Stimulated activated naive CD8-positive, alpha-beta T cell treated with anti-CD3 and anti-CD28 coated beads, Interleukin-15, Interleukin-2, amounts not matched to agents 100 ng/mL and 50 ng/mL, for 24 hours (primary cell): Measurements from ENCODE around the gene APBA2.

Source experiments
- H3K27ac Mint-ChIP-seq: one replicate; pipeline ENCODE4 v1.8.0; 2021; ENCODE audit warnings: mild to moderate bottlenecking, mixed read lengths
- H3K27me3 Mint-ChIP-seq: one replicate; pipeline ENCODE4 v1.8.0; 2021; ENCODE audit warnings: mixed read lengths
- H3K36me3 Mint-ChIP-seq: one replicate; pipeline ENCODE4 v1.8.0; 2021; ENCODE audit warnings: low read depth, mixed read lengths
- H3K4me1 Mint-ChIP-seq: one replicate; pipeline ENCODE4 v1.8.0; 2021; ENCODE audit warnings: low read depth, mixed read lengths
- H3K4me3 Mint-ChIP-seq: one replicate; pipeline ENCODE4 v1.8.0; 2021; ENCODE audit warnings: mild to moderate bottlenecking, mixed read lengths
- H3K9me3 Mint-ChIP-seq: one replicate; pipeline ENCODE4 v1.8.0; 2021; ENCODE audit warnings: mixed read lengths

APBA2 gene

GRCh38 chr15:28899061-28899738, 13.4 kb downstream of the APBA2 start:
- no peaks in the 10 kb centered on the region for H3K27me3 Mint-ChIP-seq
- H3K9me3 Mint-ChIP-seq = no peaks in the 10 kb centered on the region
- peaks cover 84% of the 10 kb centered on the region for H3K4me1 Mint-ChIP-seq
- H3K27ac Mint-ChIP-seq = peak overlapping the region; percentile 82
- H3K36me3 Mint-ChIP-seq = peaks cover 8% of the 10 kb centered on the region
- H3K4me3 Mint-ChIP-seq = no peak overlapping the region

GRCh38 chr15:28900041-28900891, 14.5 kb downstream of the APBA2 start:
- peaks cover 8% of the 10 kb centered on the region for H3K36me3 Mint-ChIP-seq
- H3K27ac Mint-ChIP-seq = peak overlapping the region; percentile 82
- H3K4me3 Mint-ChIP-seq = peak overlapping the region; percentile 25
- no peaks in the 10 kb centered on the region for H3K9me3 Mint-ChIP-seq
- H3K4me1 Mint-ChIP-seq = peaks cover 92% of the 10 kb centered on the region
- H3K27me3 Mint-ChIP-seq = no peaks in the 10 kb centered on the region

GRCh38 chr15:28900892-28901586, 15.3 kb downstream of the APBA2 start:
- Mint-ChIP-seq H3K36me3 (peaks cover 8% of the 10 kb centered on the region), H3K4me3 (no peak overlapping the region), H3K4me1 (peaks cover 94% of the 10 kb centered on the region), H3K9me3 (no peaks in the 10 kb centered on the region), H3K27me3 (no peaks in the 10 kb centered on the region), H3K27ac (peak overlapping the region; percentile 82)

GRCh38 chr15:28901587-28901980, 15.8 kb downstream of the APBA2 start:
- no peak overlapping the region for H3K4me3 Mint-ChIP-seq
- no peaks in the 10 kb centered on the region for H3K9me3 Mint-ChIP-seq
- H3K27ac Mint-ChIP-seq = peak overlapping the region; percentile 37
- H3K27me3 Mint-ChIP-seq = no peaks in the 10 kb centered on the region
- peaks cover 97% of the 10 kb centered on the region for H3K4me1 Mint-ChIP-seq
- H3K36me3 Mint-ChIP-seq = peaks cover 8% of the 10 kb centered on the region

- Mint-ChIP-seq H3K27me3 (no peaks in the 10 kb centered on the region), H3K4me1 (peaks cover 96% of the 10 kb centered on the region), H3K9me3 (no peaks in the 10 kb centered on the region), H3K36me3 (peaks cover 4% of the 10 kb centered on the region), H3K27ac (peak overlapping the region; percentile 42), H3K4me3 (no peak overlapping the region)
Measured at GRCh38 chr15:28901987-28902745, 16.4 kb downstream of the APBA2 start.

- H3K36me3 Mint-ChIP-seq = peaks cover 1% of the 10 kb centered on the region
- H3K9me3 Mint-ChIP-seq = no peaks in the 10 kb centered on the region
- no peak overlapping the region for H3K27ac Mint-ChIP-seq
- H3K4me3 Mint-ChIP-seq = no peak overlapping the region
- peaks cover 96% of the 10 kb centered on the region for H3K4me1 Mint-ChIP-seq
- H3K27me3 Mint-ChIP-seq = no peaks in the 10 kb centered on the region
Measured at GRCh38 chr15:28902856-28903255, 17.1 kb downstream of the APBA2 start.

- peaks cover 94% of the 10 kb centered on the region for H3K4me1 Mint-ChIP-seq
- H3K36me3 Mint-ChIP-seq = no peaks in the 10 kb centered on the region
- H3K27ac Mint-ChIP-seq = peak overlapping the region; percentile 34
- H3K9me3 Mint-ChIP-seq = no peaks in the 10 kb centered on the region
- no peak overlapping the region for H3K4me3 Mint-ChIP-seq
- H3K27me3 Mint-ChIP-seq = no peaks in the 10 kb centered on the region
Measured at GRCh38 chr15:28903555-28903954, 17.8 kb downstream of the APBA2 start.

GRCh38 chr15:28904003-28904402, 18.2 kb downstream of the APBA2 start:
- H3K9me3 Mint-ChIP-seq = no peaks in the 10 kb centered on the region
- H3K4me3 Mint-ChIP-seq = no peak overlapping the region
- peaks cover 93% of the 10 kb centered on the region for H3K4me1 Mint-ChIP-seq
- peak overlapping the region; percentile 34 for H3K27ac Mint-ChIP-seq
- H3K27me3 Mint-ChIP-seq = no peaks in the 10 kb centered on the region
- H3K36me3 Mint-ChIP-seq = no peaks in the 10 kb centered on the region

GRCh38 chr15:28904541-28905315, 19.0 kb downstream of the APBA2 start:
- Mint-ChIP-seq H3K4me3 (no peak overlapping the region), H3K36me3 (no peaks in the 10 kb centered on the region), H3K27ac (no peak overlapping the region), H3K4me1 (peaks cover 92% of the 10 kb centered on the region), H3K9me3 (no peaks in the 10 kb centered on the region), H3K27me3 (no peaks in the 10 kb centered on the region)

- Mint-ChIP-seq H3K4me1 (peaks cover 87% of the 10 kb centered on the region), H3K27ac (no peak overlapping the region), H3K27me3 (no peaks in the 10 kb centered on the region), H3K4me3 (no peak overlapping the region), H3K9me3 (no peaks in the 10 kb centered on the region), H3K36me3 (no peaks in the 10 kb centered on the region)
Measured at GRCh38 chr15:28907338-28907960, 21.7 kb downstream of the APBA2 start.

- Mint-ChIP-seq H3K9me3 (no peaks in the 10 kb centered on the region), H3K4me1 (peaks cover 66% of the 10 kb centered on the region), H3K36me3 (no peaks in the 10 kb centered on the region), H3K4me3 (no peak overlapping the region), H3K27ac (no peak overlapping the region), H3K27me3 (no peaks in the 10 kb centered on the region)
Measured at GRCh38 chr15:28909958-28910500, 24.3 kb downstream of the APBA2 start.

- Mint-ChIP-seq H3K27ac (peak overlapping the region; percentile 31), H3K27me3 (no peaks in the 10 kb centered on the region), H3K9me3 (no peaks in the 10 kb centered on the region), H3K4me1 (peaks cover 52% of the 10 kb centered on the region), H3K4me3 (peak overlapping the region; percentile 21), H3K36me3 (no peaks in the 10 kb centered on the region)
Measured at GRCh38 chr15:28911310-28911931, 25.6 kb downstream of the APBA2 start.

- no peaks in the 10 kb centered on the region for H3K9me3 Mint-ChIP-seq
- peaks cover 48% of the 10 kb centered on the region for H3K4me1 Mint-ChIP-seq
- H3K36me3 Mint-ChIP-seq = no peaks in the 10 kb centered on the region
- no peaks in the 10 kb centered on the region for H3K27me3 Mint-ChIP-seq
- H3K27ac Mint-ChIP-seq = no peak overlapping the region
- H3K4me3 Mint-ChIP-seq = no peak overlapping the region
Measured at GRCh38 chr15:28912422-28912821, 26.6 kb downstream of the APBA2 start.
